LNCAP (cell line): ENCODE results near the gene PRR20B.
"Not testable (repeated sequence)": the region's sequence is repeated elsewhere in the genome, so short reads cannot be mapped to it uniquely, and the experiment has no call there.

Source experiments
- CTCF ChIP-seq: fragments of 450-650 bp; IDR thresholded peaks from 2 replicates; pipeline ENCODE4 v1.5.1; 2017; ENCODE audit warnings: mild to moderate bottlenecking

The PRR20B gene

GRCh38 chr13:57153761-57154160, 6.5 kb downstream of the PRR20B start, which contains the start of gene PRR20C:
TSS of gene PRR20C (plus strand) at chr13:57154061. CDS start at chr13:57154448, 387 bp downstream.
- TF ChIP-seq CTCF = not testable (repeated sequence)

GRCh38 chr13:57160332-57160731, 13.0 kb downstream of the PRR20B start, which contains the start of gene PRR20D:
TSS of gene PRR20D (plus strand) at chr13:57160632. CDS start at chr13:57161019, 387 bp downstream.
- not testable (repeated sequence) for TF ChIP-seq CTCF

- not testable (repeated sequence) for TF ChIP-seq CTCF
These were observed 19.6 kb downstream of the PRR20B start, which contains the start of gene PRR20E for GRCh38 chr13:57166897-57167296. TSS of gene PRR20E (plus strand) at chr13:57167197. CDS start at chr13:57167584, 387 bp downstream.

GRCh38 chr13:57191667-57192066, 44.4 kb downstream of the PRR20B start:
- no peak for TF ChIP-seq CTCF
